GM21619 (cell line): ENCODE measurements around the gene STAM.

ENCODE experiments used
- ATAC-seq: cut with Tn5 transposase; IDR thresholded peaks from one replicate; pipeline ENCODE4 v1.9.1; 2021; ENCODE audit not compliant: unreplicated experiment

Gene STAM

DNA sequence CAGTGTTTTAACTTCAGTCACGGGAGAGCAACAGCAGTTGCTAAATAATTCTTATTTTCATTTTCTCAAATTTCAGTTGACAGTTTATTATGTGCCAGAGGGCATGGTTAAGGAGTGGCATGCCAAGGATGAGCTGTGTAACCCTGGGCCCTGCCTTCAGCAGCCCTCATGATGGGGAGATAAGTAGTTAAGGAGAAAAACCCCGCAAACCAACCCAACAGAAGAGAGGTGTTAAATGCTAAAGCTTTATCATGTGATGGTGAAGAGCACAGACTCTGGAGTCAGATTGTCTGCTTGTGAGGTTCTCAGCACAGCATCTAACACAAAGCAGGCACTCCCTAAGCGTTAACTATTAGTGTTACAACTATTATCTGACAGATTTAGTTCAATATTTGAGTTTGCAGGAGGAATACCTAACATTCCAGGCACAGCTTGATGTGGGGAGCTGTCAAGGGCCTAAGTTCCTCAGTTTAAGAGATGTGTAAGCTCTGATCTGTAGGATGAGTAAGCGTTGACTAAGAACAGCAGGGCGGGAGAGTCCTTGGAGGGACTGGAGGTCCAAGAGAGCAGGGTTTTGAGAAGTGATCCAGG is 29.6 kb downstream of the STAM start:
- no peak for ATAC-seq

DNA sequence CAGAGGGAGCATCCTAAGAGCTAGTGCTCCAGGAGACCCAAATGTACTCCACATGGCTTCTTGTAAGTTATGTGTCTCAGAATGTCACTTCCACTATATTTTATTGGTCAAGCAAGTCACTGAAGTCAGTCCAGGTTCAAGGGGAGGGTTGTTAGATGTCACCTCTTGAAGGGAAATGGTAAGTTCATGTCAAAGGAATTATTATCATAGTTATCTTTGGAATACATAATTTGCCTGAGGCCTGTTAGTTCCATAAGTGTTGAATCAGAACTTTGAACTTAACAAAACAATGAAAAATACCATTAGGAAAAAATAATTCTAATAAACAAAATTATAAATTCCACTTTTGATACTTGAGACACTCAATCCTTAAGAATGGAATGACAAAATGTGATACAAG is 30.6 kb downstream of the STAM start:
- no peak for ATAC-seq

- ATAC-seq: no peak
Measured at GRCh38 chr10:17675638-17676037, 31.7 kb downstream of the STAM start.

GRCh38 chr10:17676919-17677318 is 33.0 kb downstream of the STAM start:
- ATAC-seq: no peak

DNA sequence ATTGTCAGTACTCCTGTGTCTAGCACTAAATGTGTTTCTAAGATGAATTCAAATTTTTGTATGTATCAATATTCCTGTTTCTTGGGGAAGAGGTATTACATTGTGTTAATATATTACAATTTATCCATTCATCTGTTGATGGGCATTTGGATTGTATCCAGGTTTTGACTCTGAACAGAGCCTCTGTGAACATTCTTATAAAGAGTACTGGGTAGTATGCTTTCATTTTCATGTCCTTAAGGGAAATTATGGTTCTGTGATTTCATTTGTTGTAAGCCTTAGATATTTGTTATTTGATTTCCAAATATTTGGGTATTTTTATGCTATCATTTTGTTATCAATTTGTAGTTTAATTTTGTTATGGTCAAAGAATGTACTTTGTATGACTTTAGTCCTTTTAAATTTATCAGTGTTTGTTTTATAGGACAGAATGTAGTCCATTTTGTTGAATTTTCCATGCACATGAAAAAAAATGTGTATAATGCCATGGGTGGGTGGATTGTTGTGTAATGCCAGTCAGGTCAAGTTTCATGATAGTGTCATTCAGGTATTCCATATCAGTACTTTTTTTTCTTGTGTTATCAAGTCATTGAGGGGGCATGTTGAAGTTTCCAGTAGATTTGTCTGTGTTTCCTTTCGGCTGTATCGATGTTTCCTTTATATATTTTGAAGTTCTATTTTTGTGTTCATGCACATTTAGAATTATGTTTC is 38.4 kb downstream of the STAM start:
- ATAC-seq: no peak

- ATAC-seq: no peak
Measured at GRCh38 chr10:17683541-17683940, 39.6 kb downstream of the STAM start.

DNA sequence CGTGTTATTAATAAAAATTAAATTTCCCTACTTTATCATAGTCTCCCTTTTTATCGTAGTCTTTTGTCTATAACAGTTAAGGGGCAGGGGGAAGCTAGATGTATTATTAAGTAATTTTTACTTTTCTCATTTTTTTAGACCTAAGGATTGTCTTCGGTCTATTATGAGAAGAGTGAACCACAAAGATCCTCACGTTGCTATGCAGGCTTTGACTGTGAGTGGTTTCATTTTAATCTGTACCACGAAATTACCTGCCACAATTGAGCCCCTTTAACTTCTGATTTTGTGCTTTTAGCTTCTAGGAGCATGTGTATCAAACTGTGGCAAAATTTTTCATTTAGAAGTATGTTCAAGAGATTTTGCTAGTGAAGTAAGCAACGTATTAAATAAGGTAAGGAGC is 40.6 kb downstream of the STAM start:
- ATAC-seq: peak; percentile 57

- ATAC-seq: peak; percentile 72
Measured at GRCh38 chr10:17685233-17685840, 41.4 kb downstream of the STAM start.

- ATAC-seq: no peak
Measured at GRCh38 chr10:17687117-17687831, 43.3 kb downstream of the STAM start.

- ATAC-seq: no peak
Measured at GRCh38 chr10:17689137-17689536, 45.2 kb downstream of the STAM start.

DNA sequence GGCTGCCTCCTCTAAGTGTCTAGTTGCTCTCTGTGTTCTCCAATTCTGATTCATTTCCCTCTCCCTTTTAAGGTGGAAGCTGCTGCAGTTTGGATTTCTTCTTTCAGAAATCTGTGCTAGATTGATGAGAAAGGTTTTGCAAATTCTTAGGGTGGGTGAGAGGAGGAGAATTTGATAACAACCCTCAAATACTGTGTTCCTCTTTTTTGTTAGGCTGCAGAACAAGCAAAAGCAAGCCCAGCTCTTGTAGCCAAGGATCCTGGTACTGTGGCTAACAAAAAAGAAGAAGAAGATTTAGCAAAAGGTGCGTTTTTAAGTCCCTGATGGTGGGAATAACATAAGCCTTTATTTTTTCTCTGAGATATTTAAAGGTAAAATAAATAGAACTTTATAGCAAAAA is 49.1 kb downstream of the STAM start:
- no peak for ATAC-seq

GRCh38 chr10:17698696-17699095 is 54.7 kb downstream of the STAM start:
- ATAC-seq: no peak

- no peak for ATAC-seq
Measured at GRCh38 chr10:17701301-17701700, 57.4 kb downstream of the STAM start.

DNA sequence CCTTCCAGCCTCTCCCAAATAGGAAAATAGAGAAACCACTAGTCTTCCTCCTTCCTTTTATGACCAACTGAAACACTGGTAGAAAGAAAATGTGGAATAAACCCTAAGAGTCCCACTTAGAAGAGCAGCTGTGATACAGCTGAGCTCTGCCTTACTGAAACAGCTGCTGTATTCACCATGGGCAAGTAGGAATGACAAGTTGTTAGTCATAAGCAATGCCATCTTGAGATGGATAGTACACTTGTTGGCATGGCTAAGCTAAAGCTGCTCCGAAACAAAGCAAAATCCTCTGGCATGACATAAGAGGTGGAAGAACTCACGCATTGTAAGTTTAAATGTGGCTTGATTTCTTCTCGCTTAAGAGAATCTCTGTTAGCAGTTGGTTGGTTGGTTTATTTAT is 59.8 kb downstream of the STAM start:
- ATAC-seq: no peak

GRCh38 chr10:17708821-17709220 is 64.9 kb downstream of the STAM start:
- no peak for ATAC-seq

DNA sequence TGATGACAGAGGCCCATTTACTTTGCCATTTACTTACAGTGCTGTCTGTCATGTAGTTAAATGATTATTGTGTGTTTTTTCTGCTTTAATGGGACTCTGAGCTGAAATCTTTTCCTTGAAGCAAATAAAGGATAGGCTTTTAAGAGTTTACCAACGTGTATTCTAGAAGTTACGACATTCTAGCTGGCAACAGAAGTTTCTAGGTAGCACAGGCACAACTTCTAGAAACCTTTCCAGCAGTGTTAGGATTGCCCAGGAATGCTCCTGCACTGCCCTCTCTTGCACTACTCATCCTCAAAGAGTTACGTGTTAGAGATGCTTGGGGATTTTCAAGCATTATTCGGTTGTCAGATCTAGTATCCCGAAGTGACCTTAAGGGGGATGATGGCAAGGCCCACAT is 65.5 kb downstream of the STAM start:
- no peak for ATAC-seq

- no peak for ATAC-seq
Measured at GRCh38 chr10:17710181-17710580, 66.2 kb downstream of the STAM start.

GRCh38 chr10:17712053-17712452 is 68.1 kb downstream of the STAM start:
- ATAC-seq: no peak

- no peak for ATAC-seq
Measured at GRCh38 chr10:17712717-17713471, 68.9 kb downstream of the STAM start.

DNA sequence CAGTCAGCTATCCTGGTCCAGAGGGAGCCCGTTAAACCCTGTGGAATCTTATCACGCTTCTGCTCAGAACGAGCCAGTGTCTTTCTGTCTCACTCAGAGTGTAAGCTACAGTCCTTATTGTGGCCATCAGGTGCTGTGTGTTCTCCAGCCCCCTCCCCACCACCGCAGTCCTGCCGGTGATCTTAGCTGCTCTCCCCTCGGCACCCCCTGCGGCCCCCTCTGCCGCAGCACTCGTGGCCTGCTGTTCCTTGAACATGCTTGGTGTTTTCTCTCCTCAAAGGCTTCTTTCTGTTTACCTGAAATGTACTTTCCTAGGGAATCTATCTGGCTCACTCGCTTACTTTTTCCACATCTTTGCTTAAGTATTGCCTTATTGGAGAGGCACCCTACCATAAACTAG is 69.8 kb downstream of the STAM start:
- ATAC-seq: no peak

GRCh38 chr10:17716161-17716560 is 72.2 kb downstream of the STAM start:
- ATAC-seq: no peak
